Measurements from ENCODE around the gene PPIL4.
"Not testable (repeated sequence)": the region's sequence is repeated elsewhere in the genome, so short reads cannot be mapped to it uniquely, and the experiment has no call there.

Gene PPIL4

GRCh38 chr6:149501201-149501600, 44.6 kb downstream of the PPIL4 start:
- Histone ChIP-seq H3K4me2 (no peak overlapping the region), H3K27ac (no peak overlapping the region), H3K36me3 (ENCODE audit: insufficient read depth) (no peaks in the 10 kb centered on the region), H4K20me1 (ENCODE audit: insufficient read depth) (no peaks in the 10 kb centered on the region), H3K27me3 (ENCODE audit: insufficient read depth, low read depth) (no peaks in the 10 kb centered on the region), H2AFZ (ENCODE audit: low read depth) (no peak overlapping the region), H3K4me3 (IDR thresholded peaks at IDR 0.05; ENCODE audit: insufficient read depth, low read depth, low read length) (no peak overlapping the region), H3K79me2 (ENCODE audit: insufficient read depth, low read depth) (no peaks in the 10 kb centered on the region), H3K4me1 (ENCODE audit: low read depth, poor library complexity, severe bottlenecking) (peaks cover 5% of the 10 kb centered on the region), H3K9ac (no peak overlapping the region)
- no peak for TF ChIP-seq CTCF (conservative IDR thresholded peaks at IDR 0.05; ENCODE audit: low read depth, low read length)

DNA sequence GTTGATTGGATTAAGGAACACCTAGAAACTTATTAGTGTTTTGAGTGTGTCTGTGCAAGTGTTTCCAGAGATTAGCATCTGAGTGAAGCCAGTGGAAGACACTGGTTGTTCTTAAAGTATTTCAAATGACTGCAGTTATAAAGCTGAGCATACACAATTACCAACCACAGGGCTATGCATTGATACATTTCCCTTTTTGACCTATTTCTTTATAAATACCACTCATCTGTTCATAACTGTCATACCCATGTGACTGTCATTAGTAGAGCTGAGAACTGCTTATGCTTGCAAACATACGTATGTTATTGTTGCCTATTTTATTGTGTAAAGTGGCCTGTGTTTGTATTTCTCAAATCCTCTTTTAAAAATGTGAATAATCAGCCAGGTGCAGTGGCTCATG, 45.7 kb downstream of the PPIL4 start:
- H2AFZ ChIP-seq (ENCODE audit: low read depth) = no peak overlapping the region
- no peak overlapping the region for H3K4me2 ChIP-seq
- no peaks in the 10 kb centered on the region for H4K20me1 ChIP-seq (ENCODE audit: insufficient read depth)
- TF ChIP-seq CTCF (conservative IDR thresholded peaks at IDR 0.05; ENCODE audit: low read depth, low read length) = no peak
- H3K4me3 ChIP-seq (IDR thresholded peaks at IDR 0.05; ENCODE audit: insufficient read depth, low read depth, low read length) = no peak overlapping the region
- no peak overlapping the region for H3K9ac ChIP-seq
- H3K27me3 ChIP-seq (ENCODE audit: insufficient read depth, low read depth) = no peaks in the 10 kb centered on the region
- peaks cover 5% of the 10 kb centered on the region for H3K4me1 ChIP-seq (ENCODE audit: low read depth, poor library complexity, severe bottlenecking)
- H3K36me3 ChIP-seq (ENCODE audit: insufficient read depth) = no peaks in the 10 kb centered on the region
- no peaks in the 10 kb centered on the region for H3K79me2 ChIP-seq (ENCODE audit: insufficient read depth, low read depth)
- H3K27ac ChIP-seq = no peak overlapping the region

DNA sequence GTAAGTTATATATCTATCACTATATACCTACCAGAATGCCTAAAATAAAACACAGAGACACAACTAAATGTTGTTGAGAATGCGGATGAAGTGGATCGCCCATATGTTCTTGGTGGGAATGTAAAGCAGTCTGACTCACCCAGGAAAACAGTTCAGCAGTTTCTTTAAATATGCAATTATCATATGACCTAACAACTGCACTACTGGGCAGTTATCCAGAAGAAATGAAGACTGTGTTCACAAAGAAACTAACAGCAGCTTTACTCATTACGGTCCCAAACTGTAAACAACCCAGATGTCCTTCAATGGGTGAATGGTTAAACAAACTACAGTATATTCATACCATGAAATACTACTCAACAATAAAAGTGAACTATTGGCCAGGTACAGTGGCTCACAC, 46.8 kb downstream of the PPIL4 start:
- H3K27me3 ChIP-seq (ENCODE audit: insufficient read depth, low read depth) = no peaks in the 10 kb centered on the region
- H3K9ac ChIP-seq = no peak overlapping the region
- H3K79me2 ChIP-seq (ENCODE audit: insufficient read depth, low read depth) = no peaks in the 10 kb centered on the region
- no peaks in the 10 kb centered on the region for H3K36me3 ChIP-seq (ENCODE audit: insufficient read depth)
- H3K4me2 ChIP-seq = no peak overlapping the region
- no peak overlapping the region for H3K27ac ChIP-seq
- H4K20me1 ChIP-seq (ENCODE audit: insufficient read depth) = no peaks in the 10 kb centered on the region
- no peak overlapping the region for H2AFZ ChIP-seq (ENCODE audit: low read depth)
- no peak overlapping the region for H3K4me3 ChIP-seq (IDR thresholded peaks at IDR 0.05; ENCODE audit: insufficient read depth, low read depth, low read length)
- TF ChIP-seq CTCF (conservative IDR thresholded peaks at IDR 0.05; ENCODE audit: low read depth, low read length) = no peak
- H3K4me1 ChIP-seq (ENCODE audit: low read depth, poor library complexity, severe bottlenecking) = peaks cover 5% of the 10 kb centered on the region

DNA sequence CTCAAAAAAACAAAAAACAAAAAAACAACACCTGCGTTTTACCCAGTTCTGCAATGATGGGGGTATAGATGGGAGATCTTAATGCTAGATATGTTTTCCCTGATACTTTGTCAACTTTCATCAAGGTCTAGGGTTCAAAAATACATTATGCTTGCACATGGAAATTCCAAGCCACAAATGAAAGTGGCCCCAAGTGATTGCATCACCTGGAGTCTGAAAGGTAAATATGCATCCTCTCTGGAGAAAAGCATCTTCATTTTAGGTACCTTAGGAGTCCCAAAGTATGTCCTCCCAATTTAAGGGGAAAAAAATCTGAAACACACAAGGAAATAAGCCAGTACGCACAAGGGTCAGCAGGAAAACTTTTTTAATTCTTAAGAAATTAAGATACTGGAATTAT, 48.5 kb downstream of the PPIL4 start:
- Histone ChIP-seq H4K20me1 (ENCODE audit: insufficient read depth) (no peaks in the 10 kb centered on the region), H3K4me2 (no peak overlapping the region), H3K4me3 (IDR thresholded peaks at IDR 0.05; ENCODE audit: insufficient read depth, low read depth, low read length) (no peak overlapping the region), H3K9ac (no peak overlapping the region), H2AFZ (ENCODE audit: low read depth) (no peak overlapping the region), H3K36me3 (ENCODE audit: insufficient read depth) (no peaks in the 10 kb centered on the region), H3K4me1 (ENCODE audit: low read depth, poor library complexity, severe bottlenecking) (peaks cover 5% of the 10 kb centered on the region), H3K27me3 (ENCODE audit: insufficient read depth, low read depth) (no peaks in the 10 kb centered on the region), H3K79me2 (ENCODE audit: insufficient read depth, low read depth) (no peaks in the 10 kb centered on the region), H3K27ac (no peak overlapping the region)
- TF ChIP-seq CTCF (conservative IDR thresholded peaks at IDR 0.05; ENCODE audit: low read depth, low read length) = no peak

DNA sequence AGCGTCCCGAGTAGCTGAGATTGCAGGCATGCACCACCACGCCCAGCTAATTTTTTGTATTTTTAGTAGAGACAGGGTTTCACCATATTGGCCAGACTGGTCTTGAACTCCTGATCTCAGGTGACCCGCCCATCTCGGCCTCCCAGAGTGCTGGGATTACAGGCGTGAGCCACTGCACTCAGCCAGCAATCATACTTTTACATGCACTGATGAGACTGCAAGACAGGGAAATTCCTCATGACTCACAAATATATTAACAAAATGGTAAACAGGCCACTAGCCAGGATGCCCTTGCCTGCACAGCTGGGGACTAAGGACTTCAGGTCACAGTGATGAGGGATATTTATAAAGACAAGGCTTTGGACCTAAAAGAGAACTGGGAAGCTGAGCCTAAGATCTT, 49.2 kb downstream of the PPIL4 start:
- H4K20me1 ChIP-seq (ENCODE audit: insufficient read depth); H3K27ac ChIP-seq; H3K79me2 ChIP-seq (ENCODE audit: insufficient read depth, low read depth); H3K27me3 ChIP-seq (ENCODE audit: insufficient read depth, low read depth); H3K9ac ChIP-seq; H2AFZ ChIP-seq (ENCODE audit: low read depth); H3K4me2 ChIP-seq; H3K4me1 ChIP-seq (ENCODE audit: low read depth, poor library complexity, severe bottlenecking); H3K4me3 ChIP-seq (IDR thresholded peaks at IDR 0.05; ENCODE audit: insufficient read depth, low read depth, low read length); H3K36me3 ChIP-seq (ENCODE audit: insufficient read depth): not testable (repeated sequence)

DNA sequence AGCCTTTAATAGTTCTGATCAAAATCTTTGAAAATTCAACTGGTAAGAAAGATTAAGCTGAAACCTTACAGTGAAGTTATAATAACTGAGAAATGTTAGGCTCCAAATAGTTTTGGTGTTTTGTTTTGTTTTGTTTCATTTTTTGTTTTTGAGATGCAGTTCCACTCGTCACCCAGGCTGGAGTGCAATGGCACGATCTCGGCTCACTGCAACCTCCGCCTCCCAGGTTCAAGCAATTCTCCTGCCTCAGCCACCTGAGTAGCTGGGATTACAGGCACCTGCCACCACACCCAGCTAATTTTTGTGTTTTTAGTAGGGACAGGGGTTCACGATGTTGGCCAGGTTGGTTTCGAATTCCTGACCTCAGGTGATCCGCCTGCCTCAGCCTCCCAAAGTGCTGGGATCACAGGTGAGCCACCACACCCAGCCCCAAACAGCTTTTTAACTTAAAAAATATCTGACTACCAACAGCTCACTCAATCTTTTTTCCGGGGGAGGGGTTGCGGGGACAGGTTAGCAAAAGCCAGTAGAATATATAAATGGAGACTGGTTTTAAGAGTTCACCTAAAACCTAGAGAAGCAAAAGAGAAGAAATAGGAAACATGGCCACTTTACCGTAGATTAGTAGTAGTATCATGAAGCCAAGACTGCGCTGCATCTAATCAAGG, 50.4 kb downstream of the PPIL4 start:
- not testable (repeated sequence) for H3K4me1 ChIP-seq (ENCODE audit: low read depth, poor library complexity, severe bottlenecking); H3K27me3 ChIP-seq (ENCODE audit: insufficient read depth, low read depth); H4K20me1 ChIP-seq (ENCODE audit: insufficient read depth); H3K9ac ChIP-seq; H3K4me3 ChIP-seq (IDR thresholded peaks at IDR 0.05; ENCODE audit: insufficient read depth, low read depth, low read length); H3K4me2 ChIP-seq; H3K27ac ChIP-seq; H3K79me2 ChIP-seq (ENCODE audit: insufficient read depth, low read depth); H3K36me3 ChIP-seq (ENCODE audit: insufficient read depth); H2AFZ ChIP-seq (ENCODE audit: low read depth)

GRCh38 chr6:149494810-149495209, 51.0 kb downstream of the PPIL4 start:
- not testable (repeated sequence) for H2AFZ ChIP-seq (ENCODE audit: low read depth); H4K20me1 ChIP-seq (ENCODE audit: insufficient read depth); H3K4me3 ChIP-seq (IDR thresholded peaks at IDR 0.05; ENCODE audit: insufficient read depth, low read depth, low read length); H3K9ac ChIP-seq; H3K4me1 ChIP-seq (ENCODE audit: low read depth, poor library complexity, severe bottlenecking); H3K36me3 ChIP-seq (ENCODE audit: insufficient read depth); H3K4me2 ChIP-seq; H3K27me3 ChIP-seq (ENCODE audit: insufficient read depth, low read depth); H3K27ac ChIP-seq; H3K79me2 ChIP-seq (ENCODE audit: insufficient read depth, low read depth)

All from KMS-11 (cell line).